Left lobe of liver (tissue), 2 donors: ENCODE results near the gene CELF2. TPM values are rescaled to one million over a fixed set of nuclear protein-coding genes. Genes with fewer than 3 reads are reported as not detected.

Experiments
- ATAC-seq: fragments of 200-7000 bp; cut with Tn5 transposase; one replicate; pipeline ENCODE4 v1.9.1; 2020; ENCODE audit warnings: mild to moderate bottlenecking, moderate library complexity
- DNase-seq: peaks from one replicate; pipeline ENCODE4 v3.0.0-alpha.2; 2020; ENCODE audit warnings: low spot score
- total RNA-seq: library from RNA; stranded (reverse); gene quantifications from one replicate; pipeline ENCODE4 v1.2.1, GENCODE V29; 2021
- donor health status: DM: no; HTN: no; CAD: no; lungs with moderate emphysema.
- donor health status: DM: no; HTN: yes; CAD: no.

Gene CELF2
- total RNA-seq, 1 donor from 2014 or later, result 2.6 TPM

DNA sequence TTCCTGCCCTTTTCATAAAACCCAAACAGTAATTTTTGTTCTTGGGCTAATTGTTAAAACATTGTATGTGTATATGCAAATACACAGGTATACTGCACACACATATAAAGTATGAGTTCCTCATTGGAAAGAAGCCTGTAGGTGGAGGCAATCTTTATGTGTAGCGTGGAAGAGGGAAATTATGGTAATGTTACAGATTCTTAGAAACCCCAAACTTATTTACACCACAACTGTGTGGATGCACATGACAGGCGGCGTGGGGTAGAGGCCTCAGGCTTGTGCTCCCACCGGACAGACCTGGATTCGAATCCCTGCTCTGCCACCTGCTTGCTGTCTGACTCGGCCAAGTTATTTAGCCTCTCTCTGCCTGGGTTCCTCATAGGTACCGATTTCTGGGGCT lies 223.0 kb downstream of the CELF2 start:
- ATAC-seq (no peak), DNase-seq (no peak)

DNA sequence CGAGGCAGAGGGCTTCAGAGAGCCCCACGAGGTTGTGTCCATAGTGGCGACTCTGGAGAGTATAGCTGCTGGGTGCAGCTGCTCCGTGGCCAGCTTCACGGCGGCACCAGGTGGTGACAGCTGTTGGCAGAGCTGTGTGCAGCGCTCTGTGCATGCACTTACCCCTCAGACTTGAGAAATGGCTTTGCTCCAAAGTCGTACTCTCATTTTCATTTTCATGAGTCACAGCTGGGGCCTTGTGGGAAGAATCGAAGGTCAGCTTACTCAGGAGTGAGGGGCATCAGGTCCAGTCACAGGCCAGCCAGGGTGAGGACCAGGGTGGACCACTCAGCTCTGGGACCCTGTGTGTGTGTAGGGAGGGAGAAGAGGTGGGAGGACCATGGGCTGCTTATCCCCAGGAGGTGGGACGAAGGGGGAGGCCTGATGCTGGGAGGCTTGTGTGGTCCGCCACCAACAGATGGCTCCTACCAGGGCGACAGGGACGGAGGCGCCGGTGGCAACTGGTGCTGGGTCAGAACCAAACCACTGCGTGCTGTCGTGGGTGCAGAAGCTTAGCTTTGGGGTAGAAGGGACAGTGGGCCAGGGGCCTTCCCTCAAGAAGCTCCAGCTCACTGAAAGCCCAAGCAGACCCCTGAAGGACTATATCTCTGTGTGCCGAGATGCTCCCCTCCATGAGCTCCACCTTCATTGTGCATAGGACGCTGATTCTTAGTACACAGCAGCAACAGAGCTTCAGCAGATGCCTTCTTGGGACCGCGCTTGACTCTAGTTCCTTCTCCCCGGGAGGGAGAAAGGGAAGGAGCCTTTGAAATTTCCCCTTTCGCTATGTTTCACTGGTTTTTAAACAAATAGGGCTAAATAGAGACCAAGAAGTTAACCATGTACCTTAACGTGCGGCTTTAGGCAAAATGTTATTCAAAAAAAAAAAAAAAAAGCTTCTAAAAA lies 225.0 kb downstream of the CELF2 start:
- no peak for DNase-seq
- ATAC-seq, result peak; percentile 20

DNA sequence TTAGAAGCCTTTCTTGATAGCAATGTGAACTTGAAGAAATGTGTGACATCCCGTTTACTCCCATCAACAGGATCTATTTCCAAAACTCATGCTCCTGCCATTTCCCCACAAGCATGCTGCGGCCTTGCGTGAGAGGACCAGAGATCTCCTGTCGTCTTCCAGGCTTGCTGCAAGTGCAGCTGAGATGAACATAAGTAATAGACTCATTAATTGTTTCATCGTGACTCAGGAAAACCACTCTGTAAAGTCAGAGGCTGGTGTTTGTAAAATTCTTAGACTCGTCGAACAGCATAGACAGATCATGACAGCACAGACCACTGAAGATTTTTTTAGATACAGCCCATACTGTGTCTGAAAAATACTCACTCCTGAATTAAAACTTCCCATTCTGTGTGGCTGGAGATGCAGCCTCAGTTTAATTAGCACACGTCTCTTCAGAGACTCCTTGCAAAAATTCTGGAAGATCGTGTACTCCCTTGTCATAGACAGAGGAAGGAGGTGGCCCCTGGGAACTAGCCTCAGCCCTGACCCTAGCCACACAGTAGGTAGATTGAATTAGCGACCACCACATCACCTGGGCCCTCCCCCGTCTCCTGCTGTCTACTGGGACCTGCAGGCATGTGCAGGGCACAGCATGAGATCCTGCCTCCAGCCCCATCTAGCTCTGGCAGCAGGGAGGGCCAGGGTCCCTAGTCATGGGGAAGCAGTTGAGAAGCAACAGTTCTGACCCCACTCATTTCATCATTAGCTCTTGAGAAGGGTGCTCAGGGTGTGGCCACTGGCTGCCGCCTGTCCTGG lies 226.0 kb downstream of the CELF2 start:
- DNase-seq (no peak), ATAC-seq (no peak)

DNA sequence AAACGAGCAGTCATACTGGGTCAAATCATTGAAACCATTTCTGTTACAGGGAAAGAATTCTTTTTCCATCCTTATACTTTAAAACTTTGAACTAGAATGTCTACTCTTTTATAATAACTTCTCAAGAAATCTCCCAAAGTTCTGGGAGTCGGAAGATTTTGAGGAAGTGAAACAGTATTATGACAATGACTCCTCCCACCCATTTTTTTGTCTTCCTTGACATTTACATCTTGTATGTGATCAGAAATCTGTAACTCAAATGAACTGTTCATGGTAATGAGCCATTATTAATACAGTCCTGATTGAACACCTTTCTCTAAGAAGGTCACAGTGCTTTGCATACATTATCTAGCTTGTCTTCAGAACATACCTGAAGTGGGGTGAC lies 227.4 kb downstream of the CELF2 start:
- ATAC-seq (no peak), DNase-seq (no peak)

DNA sequence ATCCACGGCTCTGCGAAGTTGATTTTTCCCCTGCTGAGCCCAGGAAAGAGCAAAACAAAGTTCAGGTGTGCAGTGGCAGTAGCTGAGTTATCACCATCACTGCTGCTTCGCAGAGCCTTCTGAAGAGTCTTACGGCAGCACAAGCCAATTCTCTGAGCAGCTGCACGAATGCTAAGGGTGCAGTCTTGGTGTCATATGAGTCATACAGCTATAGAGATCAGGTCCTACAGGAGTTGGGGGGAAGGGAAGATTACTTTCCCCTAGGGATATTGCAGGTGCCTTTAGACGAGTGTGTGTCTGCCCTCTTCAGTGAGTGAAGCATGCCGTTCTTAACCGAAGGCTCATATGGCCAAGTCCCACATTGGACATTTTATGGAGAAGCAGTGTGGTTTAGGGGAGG lies 227.8 kb downstream of the CELF2 start:
- DNase-seq, result no peak
- no peak for ATAC-seq

DNA sequence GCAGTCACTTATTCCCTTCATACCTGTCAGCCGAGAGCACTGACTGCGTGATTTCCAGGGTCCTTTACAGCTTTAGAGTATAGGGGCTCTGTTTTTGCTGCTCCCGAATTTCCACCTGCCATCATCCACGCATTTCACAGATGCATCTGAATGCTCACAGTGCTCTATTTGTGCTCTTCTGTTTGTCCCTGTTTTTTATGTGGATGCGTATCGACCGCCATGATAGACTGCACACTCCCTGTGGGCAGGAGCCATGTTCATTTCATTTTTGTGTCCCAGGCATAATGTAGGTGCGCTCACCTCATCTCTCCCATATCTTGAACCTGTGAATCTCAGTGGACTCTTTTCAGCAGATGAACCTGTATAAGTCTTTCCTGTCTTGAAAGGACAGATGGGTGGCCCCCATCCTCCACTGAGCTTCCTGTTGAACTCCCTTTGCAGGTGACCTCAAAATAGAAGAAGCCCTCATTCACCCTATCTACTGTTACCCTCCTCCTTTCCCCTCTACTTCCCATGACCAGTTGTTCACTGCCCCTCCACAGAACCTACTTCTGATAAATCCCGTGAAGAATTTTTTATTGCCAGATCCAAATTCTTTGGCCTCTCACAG lies 228.4 kb downstream of the CELF2 start:
- ATAC-seq (no peak), DNase-seq (no peak)

DNA sequence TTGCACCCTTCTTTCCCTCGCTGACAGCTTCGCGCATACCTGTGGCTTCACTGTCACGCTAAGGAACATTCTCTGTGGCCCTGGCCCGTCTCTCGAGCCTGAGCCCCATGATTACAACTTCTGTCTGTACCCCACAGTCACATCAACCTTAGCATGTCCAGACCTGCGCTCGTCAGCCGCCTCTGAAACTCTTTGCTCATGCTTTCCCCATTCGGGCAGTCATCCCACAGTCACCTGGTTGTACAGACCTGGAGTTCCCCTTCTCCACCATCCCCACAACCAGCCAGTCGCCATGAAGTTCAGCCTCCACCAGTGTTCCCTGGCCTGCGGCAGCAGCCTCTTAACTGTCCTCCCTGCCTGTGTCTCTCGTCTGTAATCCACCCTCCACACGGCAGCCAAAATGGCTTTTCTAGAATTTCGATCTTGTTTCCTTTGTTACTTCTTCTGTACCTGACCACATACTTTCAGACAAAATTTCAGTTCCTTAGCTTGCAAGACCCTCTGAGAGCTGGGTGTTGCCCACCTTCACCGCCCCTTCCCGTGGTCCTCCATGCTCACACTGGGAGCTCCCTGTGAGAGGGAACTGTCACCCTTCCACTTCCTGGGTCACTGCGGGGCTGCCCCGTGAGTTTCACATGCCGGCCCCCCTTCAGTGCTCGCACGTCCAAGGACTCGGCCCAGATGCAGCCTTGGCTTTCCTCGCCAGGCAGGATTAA lies 229.2 kb downstream of the CELF2 start:
- DNase-seq (no peak), ATAC-seq (no peak)

DNA sequence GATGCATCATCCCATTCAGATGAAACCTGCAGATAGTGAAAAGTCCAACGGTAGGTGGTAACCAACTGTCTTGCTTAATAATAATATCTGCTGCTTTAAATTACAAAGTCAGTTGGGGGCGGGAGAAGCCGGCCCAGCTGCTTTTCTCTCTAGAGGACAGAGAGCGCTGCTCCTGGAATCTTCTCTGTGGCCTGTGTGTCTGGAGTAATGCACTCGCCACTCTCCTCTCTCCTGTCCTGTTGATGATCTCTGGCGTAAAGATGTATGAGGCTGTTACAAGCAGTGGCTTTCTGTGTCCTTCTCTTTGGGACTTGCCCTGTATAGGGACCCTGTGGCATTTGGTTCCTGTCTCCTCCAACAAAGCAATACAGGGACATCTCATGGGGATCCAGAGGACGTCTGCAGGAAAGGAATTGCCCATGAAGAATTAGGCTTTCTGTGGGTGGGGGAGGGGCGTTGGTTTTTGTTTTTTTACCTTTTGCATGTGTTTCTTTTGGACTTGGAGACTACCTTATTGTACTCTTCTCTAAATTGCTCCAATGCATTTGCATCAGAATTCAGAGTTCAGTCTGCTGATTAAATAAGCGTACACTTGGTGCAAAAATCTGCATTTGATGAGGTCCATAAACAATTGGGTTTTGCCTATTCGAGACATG lies 231.6 kb downstream of the CELF2 start:
- no peak for ATAC-seq

DNA sequence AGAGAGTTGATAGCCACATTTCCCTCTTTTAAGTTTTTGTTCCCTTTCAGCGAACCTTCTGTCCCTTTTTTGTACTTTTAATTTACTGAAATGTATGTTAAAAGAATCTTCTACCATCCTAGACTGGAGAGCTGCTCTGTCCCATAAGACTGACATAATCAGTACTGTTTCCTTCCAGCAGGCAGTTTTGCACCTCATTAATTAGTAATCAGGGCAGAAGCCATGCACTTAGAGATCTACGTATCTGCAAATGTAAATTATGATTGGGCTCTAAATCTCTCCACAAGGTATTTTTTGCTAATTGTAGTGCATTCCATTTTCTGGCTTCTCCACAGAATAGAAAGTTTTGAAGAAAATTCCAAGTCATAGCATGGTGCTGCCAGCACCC lies 232.1 kb downstream of the CELF2 start:
- DNase-seq (no peak), ATAC-seq (no peak)

More for the DNA sequence above, 231.6 kb downstream of the CELF2 start:
- no peak for DNase-seq

DNA sequence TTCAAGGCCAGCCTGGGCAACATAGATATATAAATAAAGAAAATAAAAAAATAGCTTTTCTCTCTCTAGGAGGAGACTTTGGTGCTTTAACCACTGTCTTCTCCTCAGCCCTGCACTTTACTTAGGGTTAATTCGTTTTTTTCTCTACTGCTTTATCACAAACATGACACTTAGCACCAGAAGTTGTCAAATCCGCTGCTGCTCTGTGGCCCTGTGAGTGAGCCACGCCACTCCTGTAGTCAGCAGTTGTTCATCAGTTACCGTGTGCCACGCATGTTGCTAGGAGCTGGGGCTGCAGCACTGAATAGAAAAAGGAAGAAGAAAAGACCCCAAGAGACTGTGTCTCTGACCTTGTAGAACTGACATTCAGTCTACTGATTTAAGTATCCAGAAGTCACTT lies 232.6 kb downstream of the CELF2 start:
- no peak for DNase-seq
- ATAC-seq, result no peak

DNA sequence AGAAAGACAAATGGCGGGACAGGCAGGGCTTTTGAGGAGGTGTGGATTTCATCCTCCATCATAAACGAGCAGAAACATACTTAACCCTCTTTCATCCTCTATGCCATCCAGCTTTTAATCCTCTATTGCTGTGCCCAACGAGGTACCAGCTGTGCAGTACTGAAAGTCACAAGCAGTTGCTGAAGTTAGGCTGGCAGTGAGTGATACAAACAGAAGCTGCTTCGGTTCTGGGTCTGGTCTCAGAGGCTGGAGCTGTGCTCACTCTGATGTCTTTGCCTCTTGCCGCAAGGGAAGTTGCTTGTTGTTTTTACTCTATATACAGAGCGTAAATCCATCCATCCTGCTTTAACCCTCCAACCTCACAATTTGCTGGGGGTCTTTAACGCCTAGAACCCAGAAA lies 235.2 kb downstream of the CELF2 start:
- ATAC-seq, result no peak
- no peak for DNase-seq

DNA sequence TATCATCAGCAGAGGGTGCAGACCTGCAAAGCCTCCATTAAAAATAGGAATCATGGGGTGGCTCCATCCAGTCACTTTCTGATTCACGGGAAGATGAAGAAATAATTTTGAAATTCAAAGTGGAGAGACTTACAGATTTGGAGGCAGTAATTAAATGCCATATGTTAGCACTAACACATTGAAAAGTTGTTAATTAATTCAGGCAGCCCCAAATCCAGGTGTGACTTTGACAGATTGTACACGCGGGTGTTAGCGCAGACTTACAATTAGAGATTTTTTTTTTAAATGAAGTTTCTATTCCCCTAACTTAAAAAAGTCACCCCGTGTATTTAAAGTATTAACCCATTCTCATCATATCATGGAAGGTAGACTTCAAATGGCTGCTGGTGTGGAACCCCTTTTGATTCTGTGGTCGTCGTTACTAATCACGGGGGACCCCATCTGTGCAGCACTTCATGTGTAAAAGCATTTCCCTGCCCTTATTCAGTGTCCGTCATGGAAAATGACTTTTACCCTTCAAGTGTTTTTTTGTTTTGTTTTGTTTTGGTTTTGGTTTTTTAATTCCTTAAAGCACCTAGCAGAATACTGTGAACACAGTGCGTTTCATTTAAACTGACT lies 235.8 kb downstream of the CELF2 start:
- no peak for DNase-seq
- ATAC-seq, result no peak

DNA sequence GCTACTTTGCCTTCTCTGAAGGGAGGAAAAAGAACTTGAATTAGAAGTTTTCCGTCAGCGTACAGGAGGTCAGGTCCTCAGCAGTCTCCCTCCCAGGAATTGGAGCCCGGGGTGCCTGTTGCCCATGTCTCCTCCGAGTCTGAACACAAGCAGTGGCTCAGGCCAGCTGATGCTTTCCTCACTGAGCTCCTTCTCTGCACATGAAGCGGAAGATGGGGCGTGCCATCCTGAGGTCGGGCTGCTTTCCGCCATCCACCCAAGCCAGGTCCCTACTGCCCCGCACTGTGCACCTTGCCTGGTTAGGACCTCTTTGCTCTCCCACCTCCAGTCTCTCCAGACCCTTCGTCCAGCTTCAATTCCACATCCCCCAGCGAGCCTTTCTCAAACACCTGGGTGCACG lies 237.5 kb downstream of the CELF2 start:
- DNase-seq, result no peak
- no peak for ATAC-seq

DNA sequence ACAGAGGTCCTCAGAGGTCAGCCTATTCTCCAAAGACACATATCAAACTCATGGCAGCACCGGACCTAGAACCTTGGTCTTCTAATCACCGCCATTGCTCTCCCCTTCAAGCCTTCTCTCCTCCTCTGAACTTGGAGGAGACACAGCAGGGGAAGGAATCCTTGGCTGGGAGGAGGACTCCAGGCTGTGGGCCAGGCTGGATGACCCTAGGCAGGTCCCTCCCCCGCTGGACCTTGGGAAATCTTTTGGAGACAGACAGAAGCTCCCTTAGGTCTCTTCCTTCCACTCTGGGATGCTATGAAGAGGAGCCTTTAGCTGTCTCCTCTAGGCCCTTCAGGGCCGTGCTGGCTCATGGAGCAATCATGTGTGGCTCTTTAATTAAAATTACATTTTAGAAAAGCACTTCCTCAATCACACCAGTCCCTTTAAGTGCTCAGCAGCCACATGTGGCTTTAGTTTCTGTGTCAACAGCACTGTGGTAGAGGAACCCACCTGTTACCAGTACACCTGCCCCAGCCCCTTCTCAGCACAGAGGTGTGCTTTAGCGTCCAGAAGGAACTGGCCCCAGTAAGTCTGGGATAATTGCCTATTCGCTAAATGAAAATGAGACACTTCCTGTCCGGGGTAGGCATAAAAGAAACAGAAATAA lies 238.2 kb downstream of the CELF2 start:
- ATAC-seq (no peak), DNase-seq (no peak)

DNA sequence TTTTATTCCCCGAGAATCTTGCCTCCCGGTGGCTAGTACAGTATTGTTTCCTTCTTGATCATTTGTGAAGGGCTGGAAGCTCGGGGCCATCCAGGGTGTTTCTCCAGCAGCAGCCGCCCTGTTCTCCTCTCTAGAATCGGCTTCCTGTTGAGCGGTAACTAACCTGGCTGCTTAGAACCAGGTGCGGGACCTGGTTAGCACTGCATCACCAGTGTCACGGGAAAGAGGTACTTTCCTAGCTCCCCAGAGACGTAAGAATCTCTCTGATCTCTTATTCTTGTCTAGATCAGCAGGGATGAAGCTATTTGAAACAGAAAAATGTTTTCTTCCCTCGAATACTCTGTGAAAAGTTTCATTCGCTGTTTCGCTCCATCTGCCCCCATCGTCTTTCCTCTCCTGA lies 239.2 kb downstream of the CELF2 start:
- DNase-seq, result no peak
- ATAC-seq, result no peak

DNA sequence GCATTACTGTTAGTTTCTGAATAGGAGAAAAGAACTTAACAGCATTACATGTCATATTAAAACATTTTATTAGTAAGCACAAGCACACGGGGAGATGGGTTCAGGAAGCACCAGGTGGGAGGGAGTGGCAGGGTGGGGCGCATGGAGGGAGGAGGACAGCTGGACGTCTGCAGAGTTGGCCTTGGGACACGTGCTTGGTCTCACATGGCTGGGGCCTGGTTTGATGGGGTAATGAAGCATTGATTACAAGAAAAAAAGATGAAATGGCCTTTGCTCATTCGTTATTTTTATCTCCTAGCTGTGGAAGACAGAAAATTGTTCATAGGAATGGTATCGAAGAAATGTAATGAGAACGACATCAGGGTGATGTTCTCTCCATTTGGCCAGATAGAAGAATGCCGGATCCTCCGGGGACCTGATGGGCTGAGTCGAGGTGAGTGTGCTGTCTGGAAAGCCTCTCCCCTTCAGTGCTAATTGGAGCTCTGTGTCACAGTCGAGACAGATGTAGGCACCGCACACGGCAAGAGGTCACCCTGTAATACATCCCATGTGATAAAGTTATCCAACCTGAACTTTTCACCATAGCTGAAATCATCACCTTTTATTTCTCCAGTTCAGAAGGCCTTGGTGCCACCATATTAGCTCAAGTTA lies 239.9 kb downstream of the CELF2 start:
- DNase-seq (no peak), ATAC-seq (no peak)

DNA sequence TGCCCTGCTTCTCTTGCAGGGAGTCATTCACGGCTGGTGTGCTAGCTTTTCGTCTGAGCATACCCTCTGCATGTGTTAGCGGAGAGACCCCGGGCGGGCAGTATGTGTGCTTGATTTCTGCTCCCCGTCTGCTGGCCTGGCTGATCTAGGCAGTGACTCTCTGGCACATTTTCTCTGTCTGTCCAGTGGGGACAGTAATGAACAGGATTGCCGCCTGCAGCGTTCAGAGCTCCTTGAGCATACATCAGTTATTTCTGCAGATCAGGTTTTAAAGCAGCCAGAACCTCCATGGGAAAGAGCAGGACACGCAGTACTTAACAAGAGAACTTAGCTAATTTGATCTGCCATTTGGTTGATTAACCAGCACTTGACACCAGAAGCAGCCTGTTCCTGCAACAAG lies 242.5 kb downstream of the CELF2 start:
- DNase-seq (no peak), ATAC-seq (no peak)

DNA sequence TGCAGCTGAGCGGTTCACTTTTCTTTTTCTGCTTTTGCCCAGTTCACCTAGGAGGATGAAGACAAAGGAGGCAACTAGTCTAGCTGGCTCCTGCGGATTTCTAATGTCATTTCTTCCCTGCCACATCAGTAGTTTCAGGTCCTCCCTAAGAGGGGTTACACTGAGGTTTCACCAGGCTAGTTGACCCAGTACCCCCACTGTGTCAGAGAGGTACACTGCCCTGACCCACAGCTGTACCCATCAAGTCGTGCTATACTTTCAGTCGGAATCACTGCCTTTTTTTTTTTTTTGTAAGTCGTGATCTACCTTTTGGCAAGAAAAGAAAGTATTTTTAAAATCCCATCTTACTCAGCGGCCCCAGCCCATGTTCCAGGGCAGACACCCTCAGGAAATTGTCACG lies 243.5 kb downstream of the CELF2 start:
- DNase-seq (no peak), ATAC-seq (no peak)
